H1 (cell line): Measurements from ENCODE around the gene ERAP2. TPM values are rescaled to one million over a fixed set of nuclear protein-coding genes. Genes with fewer than 3 reads are reported as not detected.
A peak's percentile ranks its signal among the peaks of the same experiment; 100 is the strongest.

Experiments used
- CTCF ChIA-PET: fragments of 300-600 bp; sonication (Branson Sonifier 250); formaldehyde crosslinking; loops from one replicate; lab custom pipeline; 2021; ENCODE audit not compliant: partially characterized antibody; lab: Charles Lee
- POLR2A ChIA-PET: fragments of 300-600 bp; sonication (Branson Sonifier 250); formaldehyde crosslinking; loops from one replicate; lab custom pipeline; 2021; ENCODE audit warnings: inconsistent platforms; ENCODE audit not compliant: partially characterized antibody; lab: Charles Lee
- DNase-seq, 2 experiments: peaks; one replicate each; pipeline versions ENCODE4 v3.0.0 to v3.0.0-alpha.2; 2010 to 2022; ENCODE audit warnings: low spot score in 2 of 2, low read depth in 1 of 2, mixed read lengths in 1 of 2
- FAIRE-seq: peaks from 2 replicates; lab custom pipeline; 2011; peaks lifted over from hg19 to GRCh38; lab: Jason Lieb, UNC
- H2AFZ ChIP-seq: 2 replicates; pipeline ENCODE4 v1.8.1; 2012; ENCODE audit warnings: low read length, inconsistent platforms
- H2AK5ac ChIP-seq: 2 replicates; pipeline ENCODE4 v1.6.1; 2013; ENCODE audit warnings: low read depth, low read length
- H2BK120ac ChIP-seq: replicated peaks from 2 replicates; pipeline ENCODE3; 2013; ENCODE audit warnings: low read depth, low read length, inconsistent platforms
- H2BK12ac ChIP-seq: 2 replicates; pipeline ENCODE4 v1.6.1; 2013; ENCODE audit warnings: low read depth, low read length
- H2BK15ac ChIP-seq: 2 replicates; pipeline ENCODE4 v1.6.1; 2013; ENCODE audit warnings: low read length
- H2BK20ac ChIP-seq: 2 replicates; pipeline ENCODE4 v1.6.1; 2013; ENCODE audit warnings: low read length
- H2BK5ac ChIP-seq: 2 replicates; pipeline ENCODE4 v1.6.1; 2013; ENCODE audit warnings: low read depth, low read length
- H3K14ac ChIP-seq: 2 replicates; pipeline ENCODE4 v1.6.1; 2013; ENCODE audit warnings: inconsistent platforms; ENCODE audit not compliant: insufficient read length
- H3K18ac ChIP-seq: 2 replicates; pipeline ENCODE4 v1.6.1; 2013; ENCODE audit warnings: low read length; ENCODE audit errors: extremely low read depth
- H3K23ac ChIP-seq: 2 replicates; pipeline ENCODE4 v1.6.1; 2013; ENCODE audit warnings: inconsistent platforms; ENCODE audit not compliant: insufficient read length
- H3K23me2 ChIP-seq: 2 replicates; pipeline ENCODE4 v1.6.1; 2013; ENCODE audit warnings: low read depth, low read length
- H3K27ac ChIP-seq: 2 replicates; pipeline ENCODE4 v1.6.1; 2011; ENCODE audit warnings: low read depth, low read length, inconsistent platforms
- H3K27me3 ChIP-seq, 4 experiments: replicated peaks in 1 of 4; 1 replicate in 1 of 4; 2 replicates in 3 of 4; pipeline versions ENCODE4 v1.6.1 to v1.8.1; 2011 to 2013; ENCODE audit warnings: low read length in 3 of 4, mild to moderate bottlenecking in 3 of 4, inconsistent platforms in 2 of 4, mixed read lengths in 2 of 4, moderate library complexity in 1 of 4; ENCODE audit not compliant: control insufficient read depth in 3 of 4, insufficient read depth in 3 of 4; ENCODE audit errors: extremely low read depth in 1 of 4
- H3K36me3 ChIP-seq, 4 experiments: 2 replicates each; pipeline versions ENCODE4 v1.6.1 to v1.8.1; 2011 to 2013; ENCODE audit warnings: mild to moderate bottlenecking in 4 of 4, low read length in 3 of 4, moderate library complexity in 2 of 4, control low read depth in 1 of 4, inconsistent platforms in 1 of 4; ENCODE audit not compliant: insufficient read depth in 4 of 4, control insufficient read depth in 2 of 4
- H3K4ac ChIP-seq: replicated peaks from 2 replicates; pipeline ENCODE3; 2013; ENCODE audit warnings: low read length, low read depth, mixed read lengths, inconsistent platforms; ENCODE audit not compliant: insufficient read length
- H3K4me1 ChIP-seq, 4 experiments: replicated peaks in 1 of 4; 1 replicate in 1 of 4; 2 replicates in 3 of 4; pipeline versions ENCODE4 v1.6.1 to v1.8.1; 2011 to 2013; ENCODE audit warnings: low read length in 3 of 4, inconsistent platforms in 2 of 4, mixed read lengths in 1 of 4; ENCODE audit not compliant: insufficient read depth in 4 of 4, control insufficient read depth in 3 of 4
- H3K4me2 ChIP-seq, 2 experiments: 2 replicates each; pipeline versions ENCODE4 v1.6.1 to v1.8.1; 2011 to 2013; ENCODE audit warnings: low read depth in 2 of 2, low read length in 2 of 2, control low read depth in 1 of 2, inconsistent platforms in 1 of 2, mild to moderate bottlenecking in 1 of 2; ENCODE audit not compliant: insufficient read depth in 1 of 2
- H3K4me3 ChIP-seq, 4 experiments: fragments of 200-600, 300-600 bp in 1 of 4; sonication (generic), shearing (Covaris generic), sonication (Bioruptor Twin) in 1 of 4; 2 replicates each; pipeline versions ENCODE4 v1.5.1 to v1.8.1; 2011 to 2016; ENCODE audit warnings: low read length in 4 of 4, low read depth in 3 of 4, control low read depth in 2 of 4, inconsistent platforms in 2 of 4, mild to moderate bottlenecking in 2 of 4, mixed read lengths in 1 of 4, moderate library complexity in 1 of 4; ENCODE audit not compliant: insufficient read depth in 2 of 4; ENCODE audit errors: extremely low read depth in 1 of 4
- H3K56ac ChIP-seq: replicated peaks from 2 replicates; pipeline ENCODE3; 2013; ENCODE audit warnings: low read depth, mild to moderate bottlenecking, mixed read lengths, low read length, inconsistent platforms; ENCODE audit not compliant: insufficient read length
- H3K79me1 ChIP-seq: 2 replicates; pipeline ENCODE4 v1.6.1; 2013; ENCODE audit warnings: low read depth, low read length, control low read depth
- H3K79me2 ChIP-seq, 2 experiments: 2 replicates each; pipeline versions ENCODE4 v1.6.1 to v1.8.1; 2012 to 2013; ENCODE audit warnings: low read length in 2 of 2, mild to moderate bottlenecking in 2 of 2, inconsistent platforms in 1 of 2; ENCODE audit not compliant: insufficient read depth in 2 of 2, control insufficient read depth in 1 of 2
- H3K9ac ChIP-seq, 4 experiments: replicated peaks in 1 of 4; 1 replicate in 1 of 4; 2 replicates in 3 of 4; pipeline versions ENCODE4 v1.6.1 to v1.8.1; 2011 to 2013; ENCODE audit warnings: low read depth in 3 of 4, low read length in 3 of 4, control low read depth in 2 of 4, mild to moderate bottlenecking in 2 of 4, moderate library complexity in 2 of 4, inconsistent platforms in 1 of 4; ENCODE audit errors: extremely low read depth in 1 of 4
- H3K9me3 ChIP-seq, 2 experiments: 2 replicates each; pipeline versions ENCODE4 v1.6.1 to v1.8.1; 2012 to 2013; ENCODE audit warnings: mild to moderate bottlenecking in 2 of 2, moderate library complexity in 2 of 2, control low read depth in 1 of 2, inconsistent platforms in 1 of 2, low read depth in 1 of 2, low read length in 1 of 2, mixed read lengths in 1 of 2; ENCODE audit not compliant: insufficient read depth in 2 of 2
- H4K20me1 ChIP-seq, 2 experiments: replicated peaks in 1 of 2; 2 replicates each; pipeline versions ENCODE3 to v1.8.1; 2011 to 2013; ENCODE audit warnings: inconsistent platforms in 2 of 2, low read length in 2 of 2, mild to moderate bottlenecking in 1 of 2; ENCODE audit not compliant: insufficient read depth in 2 of 2, control insufficient read depth in 1 of 2
- H4K5ac ChIP-seq: 2 replicates; pipeline ENCODE4 v1.6.1; 2013; ENCODE audit warnings: low read length, low read depth, mixed read lengths, inconsistent platforms; ENCODE audit not compliant: insufficient read length
- H4K8ac ChIP-seq: 2 replicates; pipeline ENCODE4 v1.8.0; 2013; ENCODE audit warnings: mild to moderate bottlenecking, moderate library complexity, low read length, inconsistent platforms; ENCODE audit not compliant: insufficient read depth; ENCODE audit errors: extremely low read depth
- H4K91ac ChIP-seq: replicated peaks from 2 replicates; pipeline ENCODE3; 2013; ENCODE audit warnings: low read length, mixed read lengths, inconsistent platforms; ENCODE audit not compliant: insufficient read length
- ASH2L ChIP-seq: fragments of 200-600, 300-600 bp; sonication (generic); IDR thresholded peaks from one replicate; pipeline ENCODE4 v1.7.1; 2017; ENCODE audit warnings: low read length
- BCL11A ChIP-seq, 2 experiments: IDR thresholded peaks; one replicate each; pipeline ENCODE4 v1.6.1; 2011; ENCODE audit warnings: low read depth in 2 of 2, low read length in 2 of 2, mild to moderate bottlenecking in 2 of 2
- CHD1 ChIP-seq: IDR thresholded peaks from 2 replicates; pipeline ENCODE4 v1.6.1; 2012; ENCODE audit warnings: low read depth, low read length, improper control_type of control experiment
- EP300 ChIP-seq, 2 experiments: IDR thresholded peaks; 1 replicate in 1 of 2; 2 replicates in 1 of 2; pipeline ENCODE4 v1.6.1; 2011 to 2012; ENCODE audit warnings: low read depth in 2 of 2, low read length in 2 of 2, mild to moderate bottlenecking in 2 of 2, borderline replicate concordance in 1 of 2, inconsistent platforms in 1 of 2, moderate library complexity in 1 of 2
- GABPA ChIP-seq: IDR thresholded peaks from 2 replicates; pipeline ENCODE4 v1.6.1; 2011; ENCODE audit warnings: mild to moderate bottlenecking, low read length, moderate library complexity, borderline replicate concordance; ENCODE audit not compliant: insufficient read depth
- POLR2AphosphoS5 ChIP-seq: IDR thresholded peaks from 2 replicates; pipeline ENCODE4 v1.6.1; 2011; ENCODE audit warnings: low read depth, low read length
- RAD21 ChIP-seq, 2 experiments: IDR thresholded peaks in 1 of 2; conservative IDR thresholded peaks in 1 of 2; 2 replicates each; pipeline ENCODE4 v1.6.1; 2011; ENCODE audit warnings: low read depth in 2 of 2, low read length in 2 of 2, improper control_type of control experiment in 1 of 2, inconsistent platforms in 1 of 2, mild to moderate bottlenecking in 1 of 2, moderate library complexity in 1 of 2
- SIRT6 ChIP-seq: IDR thresholded peaks from one replicate; pipeline ENCODE4 v1.7.1; 2012; ENCODE audit warnings: low read length, inconsistent platforms
- SUZ12 ChIP-seq: fragments of 200-600 bp; sonication (generic); IDR thresholded peaks from 2 replicates; pipeline ENCODE4 v1.6.1; 2012; ENCODE audit warnings: mild to moderate bottlenecking, inconsistent platforms, low read length, moderate library complexity, mixed read lengths
- TAF7 ChIP-seq: optimal IDR thresholded peaks from 2 replicates; pipeline ENCODE3; 2011; ENCODE audit warnings: low read depth, mild to moderate bottlenecking, inconsistent platforms, low read length, moderate library complexity, borderline replicate concordance
- WGBS, 2 experiments: shearing (Covaris generic) in 1 of 2; methylation state at CpG; one replicate each; pipeline versions ENCODE4 v1.1.6 to v1.1.7; 2013 to 2015; ENCODE audit warnings: low lambda C conversion rate in 2 of 2, mixed read lengths in 2 of 2, inconsistent platforms in 1 of 2, low coverage in 1 of 2, missing lambda C conversion rate in 1 of 2; ENCODE audit not compliant: insufficient replicate concordance in 2 of 2, insufficient coverage in 1 of 2, insufficient read length in 1 of 2; ENCODE audit errors: extremely low coverage in 1 of 2, missing lambda C conversion rate in 1 of 2; 5-methylcytosine and 5-hydroxymethylcytosine counted together
- polyA plus RNA-seq, 7 experiments: library from polyadenylated mRNA; depleted of rRNA in 3 of 7; stranded (reverse) in 5 of 7; unstranded in 2 of 7; fragments of >200 nt in 5 of 7; fragments of 200-250 nt in 2 of 7; gene quantifications; 1 replicate in 5 of 7; 2 replicates in 1 of 7; 4 replicates in 1 of 7; pipeline versions ENCODE4 v1.2.1 to v1.2.3, GENCODE V29; 2011 to 2013; ENCODE audit warnings: missing spikeins in 2 of 7, mixed read lengths in 2 of 7
- total RNA-seq: library from RNA; stranded (reverse); fragmentation: NEBNext Ultra II Directional; extraction: Animal tissue kit (Norgen Biotek cat#: 25700); gene quantifications from 2 replicates; pipeline ENCODE4 v1.2.1, GENCODE V29; 2021
- TF ChIP-seq, protein P1 (sequence below): IDR thresholded peaks from 2 replicates; pipeline ENCODE4 v1.6.1; 2012; ENCODE audit warnings: low read length, inconsistent platforms

The ERAP2 gene
- total and polyA plus RNA-seq, 2 of the 8 experiments (the other 6 are each of a cell fraction or from before 2014, with no cell fraction given), result 0.14 TPM; not detected in 1

DNA sequence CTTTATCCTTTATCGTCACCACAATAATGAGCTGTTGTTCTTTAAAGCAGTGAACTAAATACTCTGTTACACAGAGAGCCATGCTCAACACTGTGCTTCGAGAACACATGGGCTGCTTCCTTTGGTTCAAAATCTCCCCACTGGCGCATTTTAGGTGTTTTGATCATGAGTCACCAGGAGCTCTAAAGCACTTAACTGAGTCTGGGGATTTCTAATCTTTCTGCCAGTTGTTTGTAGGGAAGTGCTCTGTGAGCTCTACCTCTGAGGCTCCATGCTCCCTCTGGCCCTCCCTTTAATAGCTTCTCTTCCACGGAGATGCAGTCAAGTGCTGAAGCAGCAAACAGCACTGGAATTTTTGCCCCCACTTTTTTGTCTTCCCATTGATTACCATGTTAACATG is 17.0 kb downstream of the ERAP2 start:
- Histone ChIP-seq H4K20me1 (no peaks in the 10 kb centered on the region), H2BK12ac (no peak overlapping the region), H3K27me3 (no peaks in the 10 kb centered on the region), H3K4me1 (no peaks in the 10 kb centered on the region), H2BK120ac (no peak overlapping the region), H3K9ac (no peak overlapping the region), H3K79me1 (no peaks in the 10 kb centered on the region), H2BK20ac (no peak overlapping the region), H2BK15ac (no peak overlapping the region), H2BK5ac (no peak overlapping the region), H3K14ac (no peak overlapping the region), H3K4me2 (no peak overlapping the region), H4K8ac (no peak overlapping the region), H3K23ac (no peak overlapping the region), H3K27ac (no peak overlapping the region), H2AK5ac (no peak overlapping the region), H4K5ac (no peak overlapping the region), H3K23me2 (no peaks in the 10 kb centered on the region), H3K9me3 (no peaks in the 10 kb centered on the region), H3K4me3 (no peak overlapping the region), H2AFZ (peak overlapping the region; percentile 73; the same call in 1 of the 2 replicates), H3K4ac (no peak overlapping the region), H3K79me2 (no peaks in the 10 kb centered on the region), H4K91ac (no peak overlapping the region), H3K36me3 (no peaks in the 10 kb centered on the region), H3K18ac (no peak overlapping the region), H3K56ac (no peak overlapping the region)
- FAIRE-seq (no peak), DNase-seq (no peak)
- POLR2A ChIA-PET, result no interaction called here
- CTCF ChIA-PET, result interaction anchor here (0.7 to 1.6 kb wide), 3 partner anchors 11 to 25 kb away, joined by 3 to 6 read pairs (median 6); no protein-coding TSS in a partner anchor
- 86% methylated on average over 4 of the region's 4 CpGs; no CpG with 5 or more reads in 1 of the 2 experiments for WGBS, 2 experiments
- TF ChIP-seq SIRT6 (no peak), POLR2AphosphoS5 (no peak), BCL11A (IDR thresholded peaks at IDR 0.05; ENCODE audit: low read depth in 2 of 2, low read length in 2 of 2) (no peak), TAF7 (no peak), GABPA (no peak), RAD21 (IDR thresholded peaks at IDR 0.05 in 1 of 2, conservative IDR thresholded peaks at IDR 0.05 in 1 of 2; ENCODE audit: low read depth in 2 of 2, low read length in 2 of 2) (no peak), EP300 (IDR thresholded peaks at IDR 0.05; ENCODE audit: borderline replicate concordance in 1 of 2, low read depth in 2 of 2, low read length in 2 of 2) (no peak), CHD1 (no peak), ASH2L (no peak), SUZ12 (no peak)
- TF ChIP-seq, protein P1, sequence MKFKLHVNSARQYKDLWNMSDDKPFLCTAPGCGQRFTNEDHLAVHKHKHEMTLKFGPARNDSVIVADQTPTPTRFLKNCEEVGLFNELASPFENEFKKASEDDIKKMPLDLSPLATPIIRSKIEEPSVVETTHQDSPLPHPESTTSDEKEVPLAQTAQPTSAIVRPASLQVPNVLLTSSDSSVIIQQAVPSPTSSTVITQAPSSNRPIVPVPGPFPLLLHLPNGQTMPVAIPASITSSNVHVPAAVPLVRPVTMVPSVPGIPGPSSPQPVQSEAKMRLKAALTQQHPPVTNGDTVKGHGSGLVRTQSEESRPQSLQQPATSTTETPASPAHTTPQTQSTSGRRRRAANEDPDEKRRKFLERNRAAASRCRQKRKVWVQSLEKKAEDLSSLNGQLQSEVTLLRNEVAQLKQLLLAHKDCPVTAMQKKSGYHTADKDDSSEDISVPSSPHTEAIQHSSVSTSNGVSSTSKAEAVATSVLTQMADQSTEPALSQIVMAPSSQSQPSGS, result no peak
